ENCODE data around the gene SH3TC1.

Gene SH3TC1

GRCh38 chr4:8230033-8230432, 30.9 kb downstream of the SH3TC1 start:
- no peak for TF ChIP-seq CTCF (conservative IDR thresholded peaks at IDR 0.05; ENCODE audit: low read depth, low read length)
- no peak for DNase-seq (ENCODE audit: low read depth)
- H3K4me3 ChIP-seq (ENCODE audit: low read length) = no peak overlapping the region

- DNase-seq (ENCODE audit: low read depth) = no peak
Observed at GRCh38 chr4:8230891-8231290, 31.8 kb downstream of the SH3TC1 start.

GRCh38 chr4:8231551-8232049, 32.5 kb downstream of the SH3TC1 start:
- DNase-seq (ENCODE audit: low read depth) = no peak
- TF ChIP-seq CTCF (conservative IDR thresholded peaks at IDR 0.05; ENCODE audit: low read depth, low read length) = no peak
- no peak overlapping the region for H3K4me3 ChIP-seq (ENCODE audit: low read length)

More at GRCh38 chr4:8230891-8231290, 31.8 kb downstream of the SH3TC1 start:
- H3K4me3 ChIP-seq (ENCODE audit: low read length) = no peak overlapping the region
- TF ChIP-seq CTCF (conservative IDR thresholded peaks at IDR 0.05; ENCODE audit: low read depth, low read length) = no peak

- DNase-seq (ENCODE audit: low read depth) = no peak
- H3K4me3 ChIP-seq (ENCODE audit: low read length) = no peak overlapping the region
- no peak for TF ChIP-seq CTCF (conservative IDR thresholded peaks at IDR 0.05; ENCODE audit: low read depth, low read length)
Observed at GRCh38 chr4:8232748-8233147, 33.7 kb downstream of the SH3TC1 start.

- TF ChIP-seq CTCF (conservative IDR thresholded peaks at IDR 0.05; ENCODE audit: low read depth, low read length) = no peak
- H3K4me3 ChIP-seq (ENCODE audit: low read length) = no peak overlapping the region
- DNase-seq (ENCODE audit: low read depth) = no peak
Observed at GRCh38 chr4:8233672-8234484, 34.8 kb downstream of the SH3TC1 start.

- no peak for DNase-seq (ENCODE audit: low read depth)
- H3K4me3 ChIP-seq (ENCODE audit: low read length) = no peak overlapping the region
- no peak for TF ChIP-seq CTCF (conservative IDR thresholded peaks at IDR 0.05; ENCODE audit: low read depth, low read length)
Observed at GRCh38 chr4:8234715-8235114, 35.6 kb downstream of the SH3TC1 start.

GRCh38 chr4:8235224-8235623, 36.1 kb downstream of the SH3TC1 start:
- TF ChIP-seq CTCF (conservative IDR thresholded peaks at IDR 0.05; ENCODE audit: low read depth, low read length) = no peak
- no peak for DNase-seq (ENCODE audit: low read depth)
- H3K4me3 ChIP-seq (ENCODE audit: low read length) = no peak overlapping the region
